GM19238 (cell line): ENCODE measurements around the gene SORCS1.

Experiments
- DNase-seq: peaks from one replicate; pipeline ENCODE4 v3.0.0; 2011; ENCODE audit warnings: low spot score; ENCODE audit not compliant: insufficient read length

SORCS1 gene

GRCh38 chr10:106757521-106757920 lies 407.0 kb downstream of the SORCS1 start:
- no peak for DNase-seq

GRCh38 chr10:106751091-106751490 lies 413.4 kb downstream of the SORCS1 start:
- no peak for DNase-seq

- DNase-seq = no peak
Observed at GRCh38 chr10:106746868-106747267, 417.6 kb downstream of the SORCS1 start.

GRCh38 chr10:106741006-106741530 lies 423.4 kb downstream of the SORCS1 start:
- DNase-seq = no peak

- no peak for DNase-seq
Observed at GRCh38 chr10:106740071-106740470, 424.4 kb downstream of the SORCS1 start.

- no peak for DNase-seq
Observed at GRCh38 chr10:106734220-106734619, 430.3 kb downstream of the SORCS1 start.

- DNase-seq = no peak
Observed at GRCh38 chr10:106728232-106728631, 436.3 kb downstream of the SORCS1 start.

GRCh38 chr10:106727170-106727569 lies 437.3 kb downstream of the SORCS1 start:
- DNase-seq = no peak

GRCh38 chr10:106722524-106722923 lies 442.0 kb downstream of the SORCS1 start:
- no peak for DNase-seq

GRCh38 chr10:106720683-106721082 lies 443.8 kb downstream of the SORCS1 start:
- DNase-seq = no peak

- DNase-seq = no peak
Observed at GRCh38 chr10:106716381-106716780, 448.1 kb downstream of the SORCS1 start.

- no peak for DNase-seq
Observed at GRCh38 chr10:106714734-106715555, 449.6 kb downstream of the SORCS1 start.

GRCh38 chr10:106713846-106714245 lies 450.7 kb downstream of the SORCS1 start:
- no peak for DNase-seq

- no peak for DNase-seq
Observed at GRCh38 chr10:106712988-106713387, 451.5 kb downstream of the SORCS1 start.

GRCh38 chr10:106711313-106711906 lies 453.1 kb downstream of the SORCS1 start:
- DNase-seq = peak; percentile 39

- no peak for DNase-seq
Observed at GRCh38 chr10:106708506-106708905, 456.0 kb downstream of the SORCS1 start.

GRCh38 chr10:106707657-106708056 lies 456.8 kb downstream of the SORCS1 start:
- no peak for DNase-seq

GRCh38 chr10:106706127-106706526 lies 458.4 kb downstream of the SORCS1 start:
- DNase-seq = no peak

- DNase-seq = peak; percentile 19
Observed at GRCh38 chr10:106705681-106706100, 458.8 kb downstream of the SORCS1 start.

GRCh38 chr10:106696239-106696638 lies 468.3 kb downstream of the SORCS1 start:
- no peak for DNase-seq

GRCh38 chr10:106694696-106695095 lies 469.8 kb downstream of the SORCS1 start:
- no peak for DNase-seq

GRCh38 chr10:106682175-106682574 lies 482.3 kb downstream of the SORCS1 start:
- no peak for DNase-seq

- DNase-seq = no peak
Observed at GRCh38 chr10:106680061-106680460, 484.4 kb downstream of the SORCS1 start.
